Tibial artery (tissue), 4 donors: Measurements from ENCODE around the gene ELAVL2.

Experiments used
- DNase-seq, 2 donors: peaks; one replicate each; pipeline ENCODE4 v3.0.0-alpha.2; 2019
- H3K27ac ChIP-seq, 2 donors: fragments of 200-600 bp; sonication (generic) in 1 of 2; 1 replicate in 1 of 2; 2 replicates in 1 of 2; pipeline ENCODE4 v1.5.1; 2018 to 2019; ENCODE audit warnings: mild to moderate bottlenecking in 1 of 2
- H3K27me3 ChIP-seq, 2 donors: fragments of 200-600 bp; sonication (generic) in 1 of 2; one replicate each; pipeline versions ENCODE4 v1.5.1 to v1.6.0; 2016 to 2019
- H3K36me3 ChIP-seq, 3 donors: fragments of 200-600 bp; sonication (generic) in 2 of 3; one replicate each; pipeline ENCODE4 v1.5.1; 2016 to 2019; ENCODE audit warnings: mild to moderate bottlenecking in 2 of 3
- H3K4me1 ChIP-seq, 4 donors: fragments of 200-600 bp; sonication (generic) in 2 of 4; 1 replicate in 3 of 4; 2 replicates in 1 of 4; pipeline ENCODE4 v1.5.1; 2016 to 2019
- H3K4me3 ChIP-seq, 2 donors: fragments of 200-600 bp; sonication (generic) in 1 of 2; 1 replicate in 1 of 2; 2 replicates in 1 of 2; pipeline ENCODE4 v1.5.1; 2018 to 2019; ENCODE audit warnings: mild to moderate bottlenecking in 2 of 2
- H3K9me3 ChIP-seq, 3 donors: fragments of 200-600 bp; sonication (generic) in 1 of 3; one replicate each; pipeline ENCODE4 v1.5.1; 2016 to 2019
- CTCF ChIP-seq, 2 experiments: fragments of 200-600 bp in 1 of 2; fragments of 450-650 bp in 1 of 2; IDR thresholded peaks; one replicate each; pipeline ENCODE4 v1.5.1; 2017 to 2019; ENCODE audit warnings: antibody characterized with exemption in 2 of 2, mild to moderate bottlenecking in 1 of 2, moderate library complexity in 1 of 2
- intact Hi-C: fragments of 100-400 bp; cut with DNase I; formaldehyde crosslinking; loops from one replicate; pipeline ENCODE4 v1.15.0; 2023; ENCODE audit warnings: low total_unique reads

Gene ELAVL2

GRCh38 chr9:23814243-23814642 lies 11.8 kb downstream of the ELAVL2 start:
- no peaks in the 10 kb centered on the region for H3K27me3 ChIP-seq
- no peak overlapping the region for H3K4me3 ChIP-seq
- no peak overlapping the region for H3K27ac ChIP-seq
- no peaks in the 10 kb centered on the region for H3K4me1 ChIP-seq
- intact Hi-C loops: no loop called here
- no peaks in the 10 kb centered on the region for H3K36me3 ChIP-seq
- no peaks in the 10 kb centered on the region for H3K9me3 ChIP-seq
- no peak for DNase-seq
- TF ChIP-seq CTCF (IDR thresholded peaks at IDR 0.05): no peak

GRCh38 chr9:23812673-23813072 lies 13.4 kb downstream of the ELAVL2 start:
- H3K27me3 ChIP-seq: no peaks in the 10 kb centered on the region
- H3K4me1 ChIP-seq: no peaks in the 10 kb centered on the region
- intact Hi-C loops: no loop called here

GRCh38 chr9:23811633-23812032 lies 14.4 kb downstream of the ELAVL2 start:
- Histone ChIP-seq H3K4me1 (no peaks in the 10 kb centered on the region), H3K4me3 (no peak overlapping the region), H3K36me3 (no peaks in the 10 kb centered on the region), H3K27me3 (no peaks in the 10 kb centered on the region), H3K27ac (no peak overlapping the region), H3K9me3 (no peaks in the 10 kb centered on the region)
- intact Hi-C loops: no loop called here
- TF ChIP-seq CTCF (IDR thresholded peaks at IDR 0.05): no peak
- DNase-seq: no peak

More at GRCh38 chr9:23812673-23813072, 13.4 kb downstream of the ELAVL2 start:
- DNase-seq: no peak
- no peaks in the 10 kb centered on the region for H3K9me3 ChIP-seq
- H3K4me3 ChIP-seq: no peak overlapping the region
- no peak for TF ChIP-seq CTCF (IDR thresholded peaks at IDR 0.05)
- H3K27ac ChIP-seq: no peak overlapping the region
- no peaks in the 10 kb centered on the region for H3K36me3 ChIP-seq

GRCh38 chr9:23803216-23803615 lies 22.8 kb downstream of the ELAVL2 start:
- Histone ChIP-seq H3K36me3 (no peaks in the 10 kb centered on the region), H3K4me3 (no peak overlapping the region), H3K9me3 (no peaks in the 10 kb centered on the region), H3K27ac (no peak overlapping the region), H3K27me3 (no peaks in the 10 kb centered on the region), H3K4me1 (no peaks in the 10 kb centered on the region)
- no peak for TF ChIP-seq CTCF (IDR thresholded peaks at IDR 0.05)
- intact Hi-C loops: no loop called here
- DNase-seq: no peak

GRCh38 chr9:23801523-23801922 lies 24.5 kb downstream of the ELAVL2 start:
- H3K27ac ChIP-seq: no peak overlapping the region
- no peak for DNase-seq
- no peaks in the 10 kb centered on the region for H3K9me3 ChIP-seq
- intact Hi-C loops: no loop called here
- H3K27me3 ChIP-seq: no peaks in the 10 kb centered on the region
- H3K4me3 ChIP-seq: no peak overlapping the region
- H3K4me1 ChIP-seq: no peaks in the 10 kb centered on the region
- TF ChIP-seq CTCF (IDR thresholded peaks at IDR 0.05): no peak
- no peaks in the 10 kb centered on the region for H3K36me3 ChIP-seq

GRCh38 chr9:23799521-23799920 lies 26.5 kb downstream of the ELAVL2 start:
- no peak overlapping the region for H3K4me3 ChIP-seq
- no peak for TF ChIP-seq CTCF (IDR thresholded peaks at IDR 0.05)
- no peak for DNase-seq
- H3K36me3 ChIP-seq: no peaks in the 10 kb centered on the region
- H3K4me1 ChIP-seq: no peaks in the 10 kb centered on the region
- no peaks in the 10 kb centered on the region for H3K27me3 ChIP-seq
- intact Hi-C loops: no loop called here
- no peak overlapping the region for H3K27ac ChIP-seq
- no peaks in the 10 kb centered on the region for H3K9me3 ChIP-seq
